Activated T-cell treated with anti-CD3 and anti-CD28 coated beads for 48 hours (primary cell): ENCODE results near the gene GALNT1.
"Not testable (repeated sequence)": the region's sequence is repeated elsewhere in the genome, so short reads cannot be mapped to it uniquely, and the experiment has no call there.

Experiments
- DNase-seq: peaks from one replicate; pipeline ENCODE4 v3.0.0-alpha.2; 2020; ENCODE audit warnings: low read depth

GALNT1 gene

GRCh38 chr18:35581546-35581897 lies at the start of gene GALNT1:
TSS of gene GALNT1 (plus strand) at chr18:35581740. CDS start at chr18:35654663, 72,923 bp downstream.
- no peak for DNase-seq

DNA sequence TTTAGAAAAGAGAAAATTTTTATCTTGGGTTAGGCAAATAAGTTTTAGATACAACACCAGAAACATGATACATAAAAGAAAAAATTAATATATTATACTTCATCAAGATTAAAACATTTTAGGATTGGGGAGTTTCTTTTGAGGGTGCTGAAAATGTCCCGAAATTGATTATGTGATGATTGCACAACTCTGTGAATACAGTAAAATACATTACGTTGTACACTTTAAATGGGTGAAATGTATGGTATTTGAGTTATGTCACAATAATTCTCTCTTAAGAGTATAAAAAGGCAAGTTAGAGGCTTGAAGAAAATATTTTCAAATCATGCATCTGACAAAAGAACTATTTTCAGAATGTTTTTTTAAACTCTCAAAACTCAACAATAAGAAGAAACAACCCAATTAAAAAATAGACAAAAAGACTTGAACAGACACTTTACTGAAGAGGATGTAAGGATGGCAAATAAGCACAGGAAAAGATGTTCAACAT lies 47.6 kb upstream of the GALNT1 start:
- no peak for DNase-seq

- DNase-seq = no peak
Observed at GRCh38 chr18:35535297-35535696, 46.2 kb upstream of the GALNT1 start.

- no peak for DNase-seq
Observed at GRCh38 chr18:35542356-35542755, 39.2 kb upstream of the GALNT1 start.

DNA sequence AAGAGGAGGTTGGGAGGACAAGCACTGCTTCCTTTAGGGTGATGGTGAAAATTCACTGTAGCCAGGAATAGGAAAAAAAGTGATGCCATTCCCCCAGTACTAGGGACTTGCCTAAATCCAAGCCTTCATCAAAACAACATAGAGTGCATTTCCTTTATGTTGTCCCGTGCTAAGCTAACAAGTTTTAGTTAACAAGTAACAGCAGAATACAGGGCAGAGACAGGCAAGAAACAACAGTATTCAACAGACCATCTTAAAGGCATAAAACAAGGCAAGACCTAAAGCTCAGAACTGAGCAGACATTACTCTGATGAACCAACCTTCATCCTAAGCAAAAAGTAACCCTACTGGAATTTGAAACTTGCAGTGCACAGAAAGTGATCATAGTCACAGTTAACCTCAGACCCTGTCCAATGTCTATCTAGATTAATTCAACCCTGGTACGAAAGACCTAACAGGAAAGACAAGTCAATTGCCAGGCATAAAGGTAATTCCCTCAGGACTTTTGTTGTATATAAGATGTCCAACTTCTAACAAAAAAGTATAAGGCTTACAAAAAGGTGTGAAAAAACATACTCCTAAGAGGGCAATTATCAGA lies 34.4 kb upstream of the GALNT1 start:
- no peak for DNase-seq

- DNase-seq = no peak
Observed at GRCh38 chr18:35549564-35549963, 32.0 kb upstream of the GALNT1 start.

- DNase-seq = no peak
Observed at GRCh38 chr18:35553300-35553699, 28.2 kb upstream of the GALNT1 start.

- DNase-seq = not testable (repeated sequence)
Observed at GRCh38 chr18:35555538-35555937, 26.0 kb upstream of the GALNT1 start.

DNA sequence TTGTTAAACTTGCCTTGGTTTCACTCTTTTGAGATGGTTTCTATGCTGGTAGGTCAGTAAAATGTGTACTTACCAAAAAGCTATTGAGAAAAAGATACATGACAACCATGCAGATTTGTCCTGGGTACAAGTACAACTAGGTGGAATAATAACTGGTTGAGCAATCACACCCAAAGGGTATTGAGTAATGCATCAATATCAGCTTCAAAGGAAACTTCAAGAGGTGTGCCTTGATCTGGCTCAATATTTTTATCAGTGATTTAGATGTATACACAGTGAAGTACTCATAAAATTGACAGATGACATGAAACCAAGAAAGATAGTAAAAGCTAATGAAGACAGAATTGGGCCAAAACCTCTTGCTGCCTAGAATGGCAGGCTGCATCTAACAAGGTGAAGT lies 21.7 kb upstream of the GALNT1 start:
- no peak for DNase-seq

- no peak for DNase-seq
Observed at GRCh38 chr18:35564795-35565453, 16.6 kb upstream of the GALNT1 start.

GRCh38 chr18:35566019-35566418 lies 15.5 kb upstream of the GALNT1 start:
- no peak for DNase-seq

GRCh38 chr18:35570182-35570581 lies 11.4 kb upstream of the GALNT1 start:
- DNase-seq = no peak

DNA sequence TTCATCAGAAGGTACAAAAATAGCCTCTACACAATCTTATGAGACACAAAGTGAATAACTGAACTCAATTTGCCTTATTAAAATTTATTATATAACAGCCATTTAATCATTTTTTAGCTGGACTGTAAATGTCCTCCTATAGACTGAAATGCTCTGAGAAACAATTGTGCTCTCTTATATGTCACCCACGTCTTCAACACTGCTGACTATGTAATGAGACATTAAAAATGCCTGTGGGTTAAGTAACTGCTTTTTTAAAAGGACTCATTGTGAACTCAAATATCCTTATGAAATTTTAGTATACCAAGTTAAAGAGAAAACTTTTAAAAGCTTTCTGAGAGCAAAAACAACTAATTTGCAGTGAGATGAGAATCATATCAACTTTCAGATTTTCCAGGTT lies 10.4 kb upstream of the GALNT1 start:
- DNase-seq = no peak

- no peak for DNase-seq
Observed at GRCh38 chr18:35572644-35573043, 8.9 kb upstream of the GALNT1 start.

DNA sequence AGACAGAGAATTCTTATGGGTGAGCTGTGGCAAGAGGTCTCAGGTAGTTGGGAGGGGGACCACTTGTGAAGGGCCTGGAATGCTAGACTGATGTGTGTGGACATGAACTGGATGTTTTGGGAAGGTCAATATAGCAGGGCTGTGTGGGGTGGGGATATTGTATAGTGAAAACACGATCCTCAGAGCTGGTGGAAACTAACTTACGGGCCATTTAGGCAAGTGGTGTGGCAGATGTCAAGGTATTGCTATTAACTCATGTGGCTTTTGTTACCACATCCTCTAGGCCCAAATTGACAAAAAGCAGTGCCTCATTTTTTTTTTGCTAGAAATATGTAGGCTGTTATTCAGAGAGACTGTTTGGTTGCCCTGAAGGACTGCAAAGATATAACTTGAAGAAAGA lies 8.0 kb upstream of the GALNT1 start:
- no peak for DNase-seq

GRCh38 chr18:35576240-35576845 lies 5.2 kb upstream of the GALNT1 start:
- DNase-seq = not testable (repeated sequence)

- DNase-seq = peak; percentile 24
Observed at GRCh38 chr18:35577045-35577848, 4.3 kb upstream of the GALNT1 start.

DNA sequence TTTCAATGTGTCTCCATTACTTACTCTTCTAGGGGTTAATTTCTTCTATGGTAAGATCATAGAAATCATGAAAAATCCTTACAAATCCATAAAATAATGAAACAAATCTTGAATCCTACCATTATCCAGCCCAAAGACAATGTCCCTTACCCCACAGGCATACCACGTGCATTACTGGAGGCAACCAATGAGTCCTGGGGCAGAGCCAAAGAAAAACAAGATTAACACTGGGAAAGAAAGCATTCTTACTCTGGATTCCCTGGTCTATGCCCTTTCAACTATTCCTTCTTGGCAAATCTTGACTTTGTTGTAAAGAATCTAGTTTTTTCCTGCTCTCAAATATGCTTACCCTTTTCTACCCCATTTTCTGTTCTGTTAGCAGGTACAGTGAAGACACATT lies 3.1 kb upstream of the GALNT1 start:
- no peak for DNase-seq

- DNase-seq = no peak
Observed at GRCh38 chr18:35578936-35579335, 2.6 kb upstream of the GALNT1 start.

- DNase-seq = peak; percentile 46
Observed at GRCh38 chr18:35580701-35581539, 620 bp upstream of the GALNT1 start.

GRCh38 chr18:35581898-35582641 lies 530 bp downstream of the GALNT1 start:
- no peak for DNase-seq
